ENCODE measurements around the gene OPCML. TPM values are rescaled to one million over a fixed set of nuclear protein-coding genes. Genes with fewer than 3 reads are reported as not detected.
A peak's percentile ranks its signal among the peaks of the same experiment; 100 is the strongest.

The OPCML gene
- total RNA-seq (ENCODE audit: low replicate concordance), result 0.79 and 4.6 TPM in 2 replicates
- long read RNA-seq, partial matches to known transcripts, result 0 of 1 reads
- long read RNA-seq, other reads (novel, unspliced or antisense), result 1 of 1 reads

GRCh38 chr11:133531971-133532651, at the start of gene OPCML:
OPCML (minus strand) TSS chr11:133532501.
- Mint-ChIP-seq H3K4me1 (ENCODE audit: unreplicated experiment) (peaks cover 22% of the 10 kb centered on the region), H3K27ac (no peak within 1 kb of the TSS), H3K4me3 (peak within 1 kb of the TSS; percentile 83), H3K9me3 (no peaks in the 10 kb centered on the region), H3K36me3 (no peaks in the 10 kb centered on the region), H3K27me3 (peaks cover 83% of the 10 kb centered on the region)
- TF ChIP-seq CTCF (conservative IDR thresholded peaks at IDR 0.05), result no peak
- no peak for DNase-seq (ENCODE audit: extremely low spot score, unreplicated experiment)

GRCh38 chr11:133581091-133581490, 48.8 kb upstream of the OPCML start:
- H3K27me3 Mint-ChIP-seq, result peaks cover 6% of the 10 kb centered on the region
- no peaks in the 10 kb centered on the region for H3K36me3 Mint-ChIP-seq
- no peak for TF ChIP-seq CTCF (conservative IDR thresholded peaks at IDR 0.05)
- H3K27ac Mint-ChIP-seq, result no peak overlapping the region
- H3K9me3 Mint-ChIP-seq, result peaks cover 5% of the 10 kb centered on the region
- DNase-seq (ENCODE audit: extremely low spot score, unreplicated experiment), result no peak
- no peak overlapping the region for H3K4me3 Mint-ChIP-seq
- H3K4me1 Mint-ChIP-seq (ENCODE audit: unreplicated experiment), result no peaks in the 10 kb centered on the region

GRCh38 chr11:133579165-133580031, 47.1 kb upstream of the OPCML start:
- TF ChIP-seq CTCF (conservative IDR thresholded peaks at IDR 0.05), result no peak
- peaks cover 5% of the 10 kb centered on the region for H3K9me3 Mint-ChIP-seq
- H3K27me3 Mint-ChIP-seq, result peaks cover 9% of the 10 kb centered on the region
- H3K27ac Mint-ChIP-seq, result no peak overlapping the region
- H3K36me3 Mint-ChIP-seq, result no peaks in the 10 kb centered on the region
- DNase-seq (ENCODE audit: extremely low spot score, unreplicated experiment), result no peak
- no peak overlapping the region for H3K4me3 Mint-ChIP-seq
- H3K4me1 Mint-ChIP-seq (ENCODE audit: unreplicated experiment), result no peaks in the 10 kb centered on the region

GRCh38 chr11:133577403-133577802, 45.1 kb upstream of the OPCML start:
- Mint-ChIP-seq H3K4me1 (ENCODE audit: unreplicated experiment) (no peaks in the 10 kb centered on the region), H3K27ac (no peak overlapping the region), H3K36me3 (no peaks in the 10 kb centered on the region), H3K27me3 (peaks cover 3% of the 10 kb centered on the region), H3K9me3 (peaks cover 5% of the 10 kb centered on the region), H3K4me3 (no peak overlapping the region)
- TF ChIP-seq CTCF (conservative IDR thresholded peaks at IDR 0.05), result no peak
- DNase-seq (ENCODE audit: extremely low spot score, unreplicated experiment), result no peak

GRCh38 chr11:133576351-133576750, 44.0 kb upstream of the OPCML start:
- H3K4me1 Mint-ChIP-seq (ENCODE audit: unreplicated experiment), result no peaks in the 10 kb centered on the region
- peak; percentile 50 for TF ChIP-seq CTCF (conservative IDR thresholded peaks at IDR 0.05)
- no peak overlapping the region for H3K27ac Mint-ChIP-seq
- DNase-seq (ENCODE audit: extremely low spot score, unreplicated experiment), result no peak
- H3K4me3 Mint-ChIP-seq, result no peak overlapping the region
- peaks cover 8% of the 10 kb centered on the region for H3K27me3 Mint-ChIP-seq
- no peaks in the 10 kb centered on the region for H3K36me3 Mint-ChIP-seq
- H3K9me3 Mint-ChIP-seq, result peaks cover 5% of the 10 kb centered on the region

Measured in type B pancreatic cell (in vitro differentiated cells).